ENCODE results near the gene ZNRF3. TPM values are rescaled to one million over a fixed set of nuclear protein-coding genes. Genes with fewer than 3 reads are reported as not detected.

The ZNRF3 gene
- total and polyA plus RNA-seq, 2 experiments from 2014 or later: 11.1 to 32.2 TPM

DNA sequence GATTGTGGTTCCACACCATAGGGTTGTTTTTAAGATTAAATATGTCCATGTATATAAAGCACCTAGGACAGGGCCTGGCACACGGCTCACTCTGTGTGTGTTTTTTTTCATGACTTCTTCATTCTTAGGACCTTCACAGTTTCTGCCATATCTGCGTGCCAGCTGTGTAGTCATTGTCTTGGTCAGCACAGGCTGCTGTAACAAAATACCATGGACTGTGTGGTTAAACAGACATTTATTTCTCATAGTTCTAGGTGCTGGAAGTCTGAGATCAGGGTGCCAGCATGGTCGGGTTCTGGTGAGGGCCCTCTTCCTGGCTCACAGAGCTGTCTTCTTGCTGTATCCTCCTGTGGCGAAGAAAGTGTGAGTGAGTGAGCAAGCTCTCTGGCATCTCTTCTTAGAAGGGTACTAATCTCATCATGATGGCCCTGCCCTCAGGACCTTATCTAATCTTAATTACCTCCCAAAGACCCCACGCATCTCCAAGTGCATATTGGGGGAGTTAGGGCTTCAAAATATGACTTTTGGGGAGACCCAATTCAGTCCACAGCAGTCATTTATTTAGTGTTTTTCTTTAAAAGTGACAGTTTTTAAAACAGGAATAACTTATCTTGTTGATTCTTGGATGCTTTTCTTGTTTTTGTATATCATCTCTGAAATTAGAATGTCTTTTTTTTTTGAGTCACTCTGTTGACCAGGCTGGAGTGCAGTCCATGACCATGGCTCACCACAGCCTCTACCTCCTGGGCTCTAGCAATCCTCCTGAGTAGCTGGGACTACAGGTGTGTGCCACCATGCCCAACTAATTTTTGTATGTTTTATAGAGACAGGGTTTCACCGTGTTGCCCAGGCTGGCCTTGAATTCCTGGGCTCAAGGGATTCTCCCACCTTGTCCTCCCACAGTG is 70.9 kb downstream of the ZNRF3 start:
- Histone ChIP-seq H3F3A (replicated peaks; ENCODE audit: low read depth) (no peaks in the 10 kb centered on the region), H2AFZ (no peak overlapping the region), H3K27me3 (ENCODE audit: insufficient read depth) (no peaks in the 10 kb centered on the region), H3K27ac (ENCODE audit: low read depth) (no peak overlapping the region), H3K4me2 (no peak overlapping the region), H3K4me1 (ENCODE audit: insufficient read depth) (peaks cover 32% of the 10 kb centered on the region), H3K9me2 (ENCODE audit: insufficient read depth) (peaks cover 7% of the 10 kb centered on the region; the same call in 1 of the 2 replicates), H3K36me3 (ENCODE audit: insufficient read depth) (no peaks in the 10 kb centered on the region; the same call in 1 of the 2 replicates), H3K4me3 (no peak overlapping the region), H3K79me2 (replicated peaks; ENCODE audit: insufficient read depth) (peaks cover 100% of the 10 kb centered on the region), H4K20me1 (replicated peaks; ENCODE audit: insufficient read depth) (peaks cover 6% of the 10 kb centered on the region)
- TF ChIP-seq CREB1 (CRISPR knock-in tag; IDR thresholded peaks at IDR 0.05; ENCODE audit: low read depth) (no peak), EZH2 (IDR thresholded peaks at IDR 0.05; ENCODE audit: low read depth, unreplicated experiment) (no peak), STAT1 (IDR thresholded peaks at IDR 0.05; ENCODE audit: unreplicated experiment) (no peak)
- TF ChIP-seq, protein P1, sequence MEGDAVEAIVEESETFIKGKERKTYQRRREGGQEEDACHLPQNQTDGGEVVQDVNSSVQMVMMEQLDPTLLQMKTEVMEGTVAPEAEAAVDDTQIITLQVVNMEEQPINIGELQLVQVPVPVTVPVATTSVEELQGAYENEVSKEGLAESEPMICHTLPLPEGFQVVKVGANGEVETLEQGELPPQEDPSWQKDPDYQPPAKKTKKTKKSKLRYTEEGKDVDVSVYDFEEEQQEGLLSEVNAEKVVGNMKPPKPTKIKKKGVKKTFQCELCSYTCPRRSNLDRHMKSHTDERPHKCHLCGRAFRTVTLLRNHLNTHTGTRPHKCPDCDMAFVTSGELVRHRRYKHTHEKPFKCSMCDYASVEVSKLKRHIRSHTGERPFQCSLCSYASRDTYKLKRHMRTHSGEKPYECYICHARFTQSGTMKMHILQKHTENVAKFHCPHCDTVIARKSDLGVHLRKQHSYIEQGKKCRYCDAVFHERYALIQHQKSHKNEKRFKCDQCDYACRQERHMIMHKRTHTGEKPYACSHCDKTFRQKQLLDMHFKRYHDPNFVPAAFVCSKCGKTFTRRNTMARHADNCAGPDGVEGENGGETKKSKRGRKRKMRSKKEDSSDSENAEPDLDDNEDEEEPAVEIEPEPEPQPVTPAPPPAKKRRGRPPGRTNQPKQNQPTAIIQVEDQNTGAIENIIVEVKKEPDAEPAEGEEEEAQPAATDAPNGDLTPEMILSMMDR (conservative IDR thresholded peaks at IDR 0.05; ENCODE audit: low read depth in 2 of 2): no peak
- no peak overlapping the region for H3K4me3 Mint-ChIP-seq
- H3K36me3 Mint-ChIP-seq (ENCODE audit: low read depth): peaks cover 8% of the 10 kb centered on the region
- no peak overlapping the region for H3K27ac Mint-ChIP-seq
- peaks cover 45% of the 10 kb centered on the region for H3K4me1 Mint-ChIP-seq
- ATAC-seq (no peak), DNase-seq (ENCODE audit: low spot score) (no peak)
- no peaks in the 10 kb centered on the region; the same call in 2 of the 3 replicates for H3K9me3 Mint-ChIP-seq
- no peaks in the 10 kb centered on the region for H3K27me3 Mint-ChIP-seq (ENCODE audit: insufficient read depth, low read depth, poor library complexity)

DNA sequence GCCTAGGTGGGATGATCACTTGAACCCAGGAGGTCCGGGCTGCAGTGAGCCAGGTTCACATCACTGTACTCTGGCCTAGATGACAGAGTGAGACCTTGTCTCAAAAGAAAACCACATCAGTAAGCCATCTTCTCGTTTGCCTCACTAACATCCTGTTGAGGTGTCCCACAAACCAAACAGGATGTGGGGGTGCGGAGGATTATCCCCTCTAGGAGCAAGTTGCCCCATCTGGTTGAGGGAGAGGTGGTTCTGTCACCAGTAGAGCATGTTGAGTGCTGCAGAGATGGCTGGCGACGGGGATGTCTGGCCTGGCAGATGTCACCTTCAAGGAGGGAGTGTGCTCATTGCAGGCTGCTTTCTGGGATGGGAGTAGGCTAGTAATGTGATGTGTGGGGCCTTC is 72.4 kb downstream of the ZNRF3 start:
- no peak for TF ChIP-seq EZH2phosphoT487 (IDR thresholded peaks at IDR 0.05; ENCODE audit: unreplicated experiment)
- TF ChIP-seq POLR2AphosphoS5 (IDR thresholded peaks at IDR 0.05; ENCODE audit: low read depth): no peak
- no peak for TF ChIP-seq STAT1 (IDR thresholded peaks at IDR 0.05; ENCODE audit: unreplicated experiment)
- no peaks in the 10 kb centered on the region; the same call in 1 of the 2 replicates for H3K36me3 ChIP-seq (ENCODE audit: insufficient read depth)
- no peak overlapping the region for H3K4me3 ChIP-seq
- H3K4me3 Mint-ChIP-seq: no peak overlapping the region; the same call in 2 of the 3 replicates
- no peaks in the 10 kb centered on the region for H3K27me3 ChIP-seq (ENCODE audit: insufficient read depth)
- no peak overlapping the region for H3K4me2 ChIP-seq
- H3K79me2 ChIP-seq (replicated peaks; ENCODE audit: insufficient read depth): peaks cover 100% of the 10 kb centered on the region
- H3K4me1 Mint-ChIP-seq: peaks cover 37% of the 10 kb centered on the region
- no peak overlapping the region for H2AFZ ChIP-seq
- H3K9me2 ChIP-seq (ENCODE audit: insufficient read depth): peaks cover 11% of the 10 kb centered on the region; the same call in 1 of the 2 replicates
- no peaks in the 10 kb centered on the region; the same call in 2 of the 3 replicates for H3K9me3 Mint-ChIP-seq
- H3F3A ChIP-seq (replicated peaks; ENCODE audit: low read depth): no peaks in the 10 kb centered on the region
- H4K20me1 ChIP-seq (replicated peaks; ENCODE audit: insufficient read depth): peaks cover 6% of the 10 kb centered on the region
- H3K27me3 Mint-ChIP-seq (ENCODE audit: insufficient read depth, low read depth, poor library complexity): peaks cover 3% of the 10 kb centered on the region
- ATAC-seq (no peak), DNase-seq (ENCODE audit: low spot score) (no peak)
- peaks cover 8% of the 10 kb centered on the region for H3K36me3 Mint-ChIP-seq (ENCODE audit: low read depth)
- H3K27ac Mint-ChIP-seq: no peak overlapping the region; the same call in 1 of the 2 replicates
- H3K27ac ChIP-seq (ENCODE audit: low read depth): no peak overlapping the region
- H3K4me1 ChIP-seq (ENCODE audit: insufficient read depth): peaks cover 22% of the 10 kb centered on the region

DNA sequence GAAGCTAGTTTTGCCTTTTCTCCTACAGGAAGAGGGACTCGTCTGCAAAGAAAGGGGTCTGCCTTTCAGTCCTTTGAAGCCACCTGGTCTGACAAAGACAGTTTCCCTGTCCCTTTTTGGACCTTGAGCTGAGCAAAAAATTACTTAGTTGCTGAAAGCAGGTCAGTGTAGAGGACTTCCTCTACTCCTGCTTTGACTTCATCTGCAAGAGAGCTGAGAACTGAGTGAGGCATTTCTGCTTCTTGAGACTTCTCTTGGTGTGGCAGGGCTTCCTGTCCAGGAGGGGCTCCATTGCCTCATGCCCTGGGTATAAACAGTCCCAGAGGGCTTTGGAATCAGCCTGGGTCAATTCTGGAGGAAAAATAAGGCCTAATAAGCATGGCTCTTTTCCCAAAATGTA is 73.1 kb downstream of the ZNRF3 start:
- Mint-ChIP-seq H3K4me1 (peaks cover 37% of the 10 kb centered on the region), H3K36me3 (ENCODE audit: low read depth) (peaks cover 11% of the 10 kb centered on the region), H3K4me3 (no peak overlapping the region), H3K27me3 (ENCODE audit: insufficient read depth, low read depth, poor library complexity) (peaks cover 3% of the 10 kb centered on the region), H3K27ac (no peak overlapping the region), H3K9me3 (no peaks in the 10 kb centered on the region; the same call in 2 of the 3 replicates)
- no peaks in the 10 kb centered on the region for H3F3A ChIP-seq (replicated peaks; ENCODE audit: low read depth)
- no peak overlapping the region for H3K4me2 ChIP-seq
- peaks cover 10% of the 10 kb centered on the region for H4K20me1 ChIP-seq (replicated peaks; ENCODE audit: insufficient read depth)
- H3K36me3 ChIP-seq (ENCODE audit: insufficient read depth): no peaks in the 10 kb centered on the region; the same call in 1 of the 2 replicates
- TF ChIP-seq, protein P1 (conservative IDR thresholded peaks at IDR 0.05; ENCODE audit: low read depth in 2 of 2): no peak
- TF ChIP-seq, protein P2, sequence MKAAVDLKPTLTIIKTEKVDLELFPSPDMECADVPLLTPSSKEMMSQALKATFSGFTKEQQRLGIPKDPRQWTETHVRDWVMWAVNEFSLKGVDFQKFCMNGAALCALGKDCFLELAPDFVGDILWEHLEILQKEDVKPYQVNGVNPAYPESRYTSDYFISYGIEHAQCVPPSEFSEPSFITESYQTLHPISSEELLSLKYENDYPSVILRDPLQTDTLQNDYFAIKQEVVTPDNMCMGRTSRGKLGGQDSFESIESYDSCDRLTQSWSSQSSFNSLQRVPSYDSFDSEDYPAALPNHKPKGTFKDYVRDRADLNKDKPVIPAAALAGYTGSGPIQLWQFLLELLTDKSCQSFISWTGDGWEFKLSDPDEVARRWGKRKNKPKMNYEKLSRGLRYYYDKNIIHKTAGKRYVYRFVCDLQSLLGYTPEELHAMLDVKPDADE (IDR thresholded peaks at IDR 0.05): no peak
- H3K4me1 ChIP-seq (ENCODE audit: insufficient read depth): peaks cover 22% of the 10 kb centered on the region
- peaks cover 100% of the 10 kb centered on the region for H3K79me2 ChIP-seq (replicated peaks; ENCODE audit: insufficient read depth)
- DNase-seq (ENCODE audit: low spot score) (no peak), ATAC-seq (no peak)
- no peak overlapping the region for H3K27ac ChIP-seq (ENCODE audit: low read depth)
- no peak overlapping the region for H2AFZ ChIP-seq
- no peaks in the 10 kb centered on the region for H3K27me3 ChIP-seq (ENCODE audit: insufficient read depth)
- H3K4me3 ChIP-seq: no peak overlapping the region
- peaks cover 17% of the 10 kb centered on the region for H3K9me2 ChIP-seq (ENCODE audit: insufficient read depth)
